ENCODE results near the gene ARMC6.

ARMC6 gene

GRCh38 chr19:19033426-19034203 is at the start of gene ARMC6, which contains the start of gene SUGP2:
Gene ARMC6, plus strand, starts transcription at chr19:19033603. Its CDS starts 607 bp downstream, at chr19:19034210.
Gene SUGP2, minus strand, starts transcription at chr19:19033517. Its CDS starts 2,446 bp downstream, at chr19:19031071.
- DNase-seq (ENCODE audit: low spot score): peak; percentile 94

- no peak for DNase-seq (ENCODE audit: low spot score)
Observed at GRCh38 chr19:18984251-18984650, 49.2 kb upstream of the ARMC6 start.

- DNase-seq (ENCODE audit: low spot score): no peak
Observed at GRCh38 chr19:18985257-18985656, 48.1 kb upstream of the ARMC6 start.

GRCh38 chr19:18987456-18987855 is 45.9 kb upstream of the ARMC6 start:
- no peak for DNase-seq (ENCODE audit: low spot score)

- no peak for DNase-seq (ENCODE audit: low spot score)
Observed at GRCh38 chr19:18989316-18989715, 44.1 kb upstream of the ARMC6 start.

- DNase-seq (ENCODE audit: low spot score): no peak
Observed at GRCh38 chr19:18990128-18990708, 43.2 kb upstream of the ARMC6 start.

- no peak for DNase-seq (ENCODE audit: low spot score)
Observed at GRCh38 chr19:18991006-18991405, 42.4 kb upstream of the ARMC6 start.

GRCh38 chr19:18991468-18991867 is 41.9 kb upstream of the ARMC6 start:
- DNase-seq (ENCODE audit: low spot score): no peak

- DNase-seq (ENCODE audit: low spot score): no peak
Observed at GRCh38 chr19:18992696-18993095, 40.7 kb upstream of the ARMC6 start.

GRCh38 chr19:18993115-18993514 is 40.3 kb upstream of the ARMC6 start:
- no peak for DNase-seq (ENCODE audit: low spot score)

GRCh38 chr19:18995804-18996241 is 37.6 kb upstream of the ARMC6 start:
- no peak for DNase-seq (ENCODE audit: low spot score)

- no peak for DNase-seq (ENCODE audit: low spot score)
Observed at GRCh38 chr19:18996351-18996750, 37.1 kb upstream of the ARMC6 start.

- DNase-seq (ENCODE audit: low spot score): no peak
Observed at GRCh38 chr19:18996796-18997394, 36.5 kb upstream of the ARMC6 start.

GRCh38 chr19:18998276-18998675 is 35.1 kb upstream of the ARMC6 start:
- DNase-seq (ENCODE audit: low spot score): no peak

GRCh38 chr19:18999016-18999758 is 34.2 kb upstream of the ARMC6 start:
- DNase-seq (ENCODE audit: low spot score): no peak

- no peak for DNase-seq (ENCODE audit: low spot score)
Observed at GRCh38 chr19:18999896-19000620, 33.3 kb upstream of the ARMC6 start.

- DNase-seq (ENCODE audit: low spot score): no peak
Observed at GRCh38 chr19:19004144-19004543, 29.3 kb upstream of the ARMC6 start.

- no peak for DNase-seq (ENCODE audit: low spot score)
Observed at GRCh38 chr19:19006213-19006612, 27.2 kb upstream of the ARMC6 start.

GRCh38 chr19:19009951-19010350 is 23.5 kb upstream of the ARMC6 start:
- DNase-seq (ENCODE audit: low spot score): no peak

- no peak for DNase-seq (ENCODE audit: low spot score)
Observed at GRCh38 chr19:19010551-19010950, 22.9 kb upstream of the ARMC6 start.

GRCh38 chr19:19021115-19021514 is 12.3 kb upstream of the ARMC6 start:
- DNase-seq (ENCODE audit: low spot score): no peak

Measured in left forelimb (tissue), 1 donor.